NCI-H146 (cell line): ENCODE measurements around the gene FOXP2.
"Not testable (repeated sequence)": the region's sequence is repeated elsewhere in the genome, so short reads cannot be mapped to it uniquely, and the experiment has no call there.

Experiments
- DNase-seq: peaks from one replicate; lab custom pipeline; 2025; lab: John Stamatoyannopoulos, UW

FOXP2 gene

GRCh38 chr7:114590298-114590697 is 175.7 kb downstream of the FOXP2 start:
- no peak for DNase-seq

- DNase-seq: no peak
Measured at GRCh38 chr7:114598946-114599345, 184.3 kb downstream of the FOXP2 start.

- no peak for DNase-seq
Measured at GRCh38 chr7:114606100-114606499, 191.5 kb downstream of the FOXP2 start.

- DNase-seq: not testable (repeated sequence)
Measured at GRCh38 chr7:114608822-114609221, 194.2 kb downstream of the FOXP2 start.

GRCh38 chr7:114620208-114620607 is 205.6 kb downstream of the FOXP2 start:
- DNase-seq: no peak

GRCh38 chr7:114622221-114622620 is 207.6 kb downstream of the FOXP2 start:
- peak; percentile 71 for DNase-seq

- DNase-seq: peak; percentile 44
Measured at GRCh38 chr7:114623146-114623545, 208.5 kb downstream of the FOXP2 start.

GRCh38 chr7:114627231-114627630 is 212.6 kb downstream of the FOXP2 start:
- DNase-seq: no peak

- peak; percentile 11 for DNase-seq
Measured at GRCh38 chr7:114628362-114628761, 213.7 kb downstream of the FOXP2 start.

GRCh38 chr7:114629762-114630161 is 215.1 kb downstream of the FOXP2 start:
- DNase-seq: peak; percentile 36

GRCh38 chr7:114630201-114630990 is 215.8 kb downstream of the FOXP2 start:
- peak; percentile 69 for DNase-seq

- peak; percentile 75 for DNase-seq
Measured at GRCh38 chr7:114631249-114631822, 216.7 kb downstream of the FOXP2 start.

GRCh38 chr7:114639451-114639850 is 224.8 kb downstream of the FOXP2 start:
- no peak for DNase-seq

GRCh38 chr7:114644455-114644854 is 229.8 kb downstream of the FOXP2 start:
- DNase-seq: peak; percentile 73

- peak; percentile 88 for DNase-seq
Measured at GRCh38 chr7:114645451-114645850, 230.8 kb downstream of the FOXP2 start.

- DNase-seq: no peak
Measured at GRCh38 chr7:114647518-114647917, 232.9 kb downstream of the FOXP2 start.

- no peak for DNase-seq
Measured at GRCh38 chr7:114648117-114648516, 233.5 kb downstream of the FOXP2 start.

GRCh38 chr7:114648680-114649079 is 234.1 kb downstream of the FOXP2 start:
- DNase-seq: peak; percentile 89

GRCh38 chr7:114649689-114650088 is 235.1 kb downstream of the FOXP2 start:
- DNase-seq: peak; percentile 26

GRCh38 chr7:114650491-114650890 is 235.9 kb downstream of the FOXP2 start:
- peak; percentile 5 for DNase-seq

- peak; percentile 72 for DNase-seq
Measured at GRCh38 chr7:114652041-114652440, 237.4 kb downstream of the FOXP2 start.

GRCh38 chr7:114653364-114654088 is 238.9 kb downstream of the FOXP2 start:
- peak; percentile 19 for DNase-seq

- peak; percentile 68 for DNase-seq
Measured at GRCh38 chr7:114656466-114656865, 241.9 kb downstream of the FOXP2 start.
